Eye (tissue), 1 donor: ENCODE measurements around the gene TMEM184A.

ENCODE experiments used
- DNase-seq: peaks from one replicate; pipeline ENCODE4 v3.0.0-alpha.2; 2015

Gene TMEM184A

DNA sequence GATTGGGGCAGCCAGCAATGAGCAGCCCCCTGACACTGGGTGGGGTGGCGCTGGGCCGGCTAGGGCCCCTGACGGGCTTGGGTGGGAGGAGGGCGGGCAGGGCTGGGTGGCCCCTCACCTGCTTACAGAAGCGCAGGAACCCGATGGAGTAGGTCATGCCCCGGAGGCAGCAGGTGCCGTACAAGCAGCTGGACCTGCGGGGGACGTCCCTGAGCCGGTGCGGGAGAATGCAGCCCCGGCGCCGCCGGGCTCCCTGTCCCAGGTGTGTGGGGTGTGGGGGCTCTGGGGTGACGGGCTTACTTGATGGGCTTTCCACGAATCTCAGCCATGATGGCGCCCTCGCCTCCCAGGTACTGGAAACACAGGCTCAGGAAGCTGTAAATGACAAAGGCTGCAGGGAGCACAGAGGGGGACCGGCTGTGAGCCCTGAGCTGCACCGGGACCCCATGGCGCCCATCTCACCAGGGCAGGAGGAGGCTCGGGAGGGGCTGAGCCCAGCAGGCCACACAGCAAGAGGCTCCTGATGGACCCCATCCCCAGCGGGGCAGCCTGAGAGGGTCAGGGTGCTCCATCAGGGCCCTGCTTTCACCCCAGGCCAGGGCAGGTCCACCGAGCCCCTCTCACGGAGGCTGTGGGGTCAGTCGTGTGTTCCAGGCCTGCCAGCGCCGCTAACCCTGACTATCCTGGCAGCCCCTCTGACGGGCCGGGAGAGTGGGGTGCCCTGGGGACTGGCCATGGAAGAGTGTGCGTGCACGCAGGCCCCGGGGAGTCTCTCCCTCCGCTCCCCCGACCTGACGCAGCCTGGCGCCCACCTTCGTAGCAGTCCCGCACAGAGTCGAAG is 5.8 kb downstream of the TMEM184A start:
- no peak for DNase-seq

DNA sequence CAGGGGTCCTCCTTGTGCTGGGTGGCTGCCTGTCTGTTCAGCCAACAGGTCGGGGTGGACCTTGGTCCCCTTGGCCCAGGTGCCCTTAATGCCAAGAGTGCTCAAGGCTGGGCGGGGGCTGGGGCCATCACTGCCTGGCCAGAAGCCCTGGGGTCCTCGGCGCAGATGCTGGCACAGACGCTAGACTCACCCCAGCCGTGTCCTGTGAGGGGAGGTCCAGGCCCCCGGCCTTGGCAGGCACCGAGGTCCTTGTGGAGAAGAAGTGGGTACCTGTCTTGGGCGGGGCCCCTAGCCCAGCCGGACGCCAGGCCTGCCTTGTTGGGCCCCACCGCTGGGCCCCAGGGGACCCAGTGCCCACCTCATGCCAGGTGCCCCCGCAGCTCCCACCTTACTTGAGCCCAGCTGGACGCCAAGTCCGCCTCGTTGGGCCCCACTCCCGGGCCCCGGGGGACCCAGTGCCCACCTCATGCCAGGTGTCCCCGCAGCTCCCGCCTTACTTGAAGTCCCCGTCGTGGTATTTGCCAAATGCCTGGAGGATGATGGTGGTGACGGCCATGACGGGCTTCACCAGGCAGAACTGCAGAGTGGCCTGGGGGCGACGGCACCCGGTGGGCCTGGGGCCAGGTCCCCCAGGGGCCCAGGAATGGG is 6.5 kb downstream of the TMEM184A start:
- DNase-seq: no peak

DNA sequence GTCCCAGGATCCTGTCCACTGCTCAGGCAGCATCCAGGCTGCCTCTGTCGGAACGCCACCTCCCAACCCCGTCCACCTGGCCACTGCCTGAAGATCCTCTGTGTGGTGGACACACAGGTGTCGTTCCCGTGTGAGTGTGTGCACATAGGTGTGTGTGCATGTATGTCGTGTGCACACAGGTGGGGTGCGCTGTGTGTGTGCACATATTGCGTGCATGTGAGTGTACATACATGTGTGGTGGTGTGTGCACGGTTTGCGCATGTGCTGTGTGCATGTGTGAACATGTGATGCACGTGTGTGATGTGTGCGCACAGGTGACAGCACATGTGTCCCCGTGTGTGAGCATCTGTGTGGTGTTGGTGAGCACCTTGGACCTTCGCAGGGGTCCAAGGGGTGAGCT is 7.1 kb downstream of the TMEM184A start:
- no peak for DNase-seq

DNA sequence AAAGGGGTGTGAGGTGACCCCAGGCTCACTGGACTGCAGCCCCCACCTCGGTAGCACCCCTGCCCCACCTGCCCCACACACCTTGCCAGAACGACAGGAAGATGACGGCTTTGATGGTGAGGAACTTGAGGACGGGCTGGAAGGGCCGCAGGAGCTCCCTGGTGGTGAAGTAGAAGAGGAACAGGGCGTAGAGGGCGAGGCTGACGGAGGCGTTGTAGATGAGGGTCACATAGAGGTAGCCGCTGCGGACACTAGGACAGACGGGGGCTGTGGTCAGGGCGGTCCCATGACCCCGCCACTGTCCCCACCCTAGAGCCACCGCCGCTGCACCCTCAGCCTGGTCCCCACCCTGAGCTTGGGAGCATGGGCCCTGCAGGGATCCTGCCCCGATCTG is 7.6 kb downstream of the TMEM184A start:
- no peak for DNase-seq

DNA sequence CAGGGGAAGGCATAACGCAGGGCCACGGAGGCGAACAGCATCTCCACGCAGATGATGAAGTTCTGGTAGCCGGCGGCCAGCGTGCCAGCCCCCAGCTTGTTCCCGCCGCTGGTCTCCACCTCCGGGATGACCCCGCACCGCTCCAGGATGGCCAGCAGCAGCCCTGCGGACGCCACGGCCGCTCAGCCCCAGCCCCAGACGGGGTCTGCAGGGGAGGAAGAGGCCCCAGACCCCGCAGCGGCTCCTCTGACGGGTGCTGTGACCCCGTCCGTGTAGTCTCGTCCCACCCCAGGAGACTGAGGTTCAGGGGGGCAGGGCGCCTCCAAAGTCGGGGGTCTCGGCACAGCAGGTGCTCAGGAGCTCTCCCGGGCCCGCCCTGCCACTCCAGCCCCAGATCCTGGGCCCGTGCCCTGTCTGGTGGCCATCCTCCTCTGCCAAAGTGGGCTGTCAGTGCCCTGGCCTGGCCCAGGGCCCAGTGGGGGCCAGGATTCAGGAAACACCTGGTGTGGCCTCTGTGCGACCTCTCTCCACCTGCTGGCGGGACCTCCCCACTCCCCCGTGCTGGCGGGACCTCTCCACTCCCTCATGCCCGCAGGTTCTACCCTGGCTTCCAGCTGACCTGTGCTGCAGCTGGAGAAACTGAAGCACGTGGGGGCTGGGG is 8.1 kb downstream of the TMEM184A start:
- no peak for DNase-seq

DNA sequence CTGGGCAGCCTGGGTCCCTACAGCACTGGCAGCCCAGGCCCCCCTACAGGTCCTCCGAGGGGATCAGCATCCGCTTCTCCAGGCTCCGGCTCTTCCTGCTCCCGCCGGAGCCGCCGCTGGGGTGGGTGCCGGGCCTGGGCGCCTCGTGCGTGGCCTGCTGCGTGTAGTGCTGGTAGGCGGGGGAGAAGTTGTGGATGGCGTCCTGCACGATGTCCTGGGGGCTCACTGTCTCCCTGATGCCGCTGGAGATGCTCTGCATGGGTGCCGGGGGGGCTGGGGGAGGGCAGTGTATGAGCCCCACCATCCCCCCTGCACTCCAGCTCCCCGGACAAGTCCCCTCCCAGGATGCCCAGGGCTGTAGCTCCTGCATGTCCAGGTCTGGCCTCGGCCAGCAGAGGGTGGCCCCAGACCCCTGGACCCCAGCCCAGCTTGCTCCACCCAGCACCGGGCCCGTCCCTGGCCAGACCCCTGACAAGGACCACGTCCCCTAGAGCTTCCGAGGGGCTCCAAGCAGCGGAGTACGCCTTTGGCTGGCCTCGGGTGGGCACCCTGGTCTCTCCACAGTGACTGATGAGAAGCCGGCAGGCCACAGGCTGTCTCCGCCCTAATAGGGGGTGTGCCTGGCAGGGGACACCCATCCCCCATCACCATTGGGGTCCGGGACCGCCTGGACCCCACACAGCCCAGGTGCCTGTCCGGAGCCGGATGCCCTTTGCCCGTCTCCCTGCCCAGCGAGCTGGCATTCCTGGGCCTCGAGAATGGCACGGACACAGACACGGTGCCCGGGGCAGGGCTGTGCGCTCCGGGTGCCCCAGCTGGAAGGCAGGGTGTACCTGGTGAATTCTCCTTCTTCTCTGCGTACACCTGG is 8.9 kb downstream of the TMEM184A start:
- DNase-seq: no peak

DNA sequence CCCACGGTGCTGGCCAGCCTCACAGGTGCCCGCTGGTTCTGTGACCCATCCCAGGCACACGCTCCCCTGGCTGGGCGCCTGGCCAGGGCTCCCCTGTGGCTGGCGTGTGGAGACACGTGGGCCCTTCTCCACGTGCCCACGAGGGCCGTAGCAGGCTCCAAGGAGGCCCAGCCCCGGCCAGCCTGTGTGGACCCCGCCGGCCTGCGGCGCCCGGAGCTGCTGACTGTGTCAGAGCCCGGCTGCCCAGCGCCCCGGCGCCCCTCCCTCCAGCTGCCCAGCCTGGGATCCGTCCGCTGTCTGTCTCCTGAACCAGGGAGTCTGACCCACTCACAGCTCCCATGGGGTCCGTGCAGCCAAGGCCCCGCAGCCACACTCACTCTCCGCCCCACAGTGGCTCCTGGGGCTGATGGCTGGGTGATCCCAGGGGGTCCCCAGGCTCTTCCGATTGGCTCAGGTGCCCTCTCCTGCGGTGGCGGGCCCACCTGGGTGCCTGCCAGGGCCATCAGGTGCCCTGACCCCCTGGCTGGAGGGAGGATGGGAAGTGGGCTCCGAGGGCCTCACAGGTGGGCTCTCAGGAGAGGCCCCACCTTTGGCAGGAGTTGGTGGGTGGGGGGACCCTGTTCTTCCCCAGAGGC is 9.6 kb downstream of the TMEM184A start:
- no peak for DNase-seq

DNA sequence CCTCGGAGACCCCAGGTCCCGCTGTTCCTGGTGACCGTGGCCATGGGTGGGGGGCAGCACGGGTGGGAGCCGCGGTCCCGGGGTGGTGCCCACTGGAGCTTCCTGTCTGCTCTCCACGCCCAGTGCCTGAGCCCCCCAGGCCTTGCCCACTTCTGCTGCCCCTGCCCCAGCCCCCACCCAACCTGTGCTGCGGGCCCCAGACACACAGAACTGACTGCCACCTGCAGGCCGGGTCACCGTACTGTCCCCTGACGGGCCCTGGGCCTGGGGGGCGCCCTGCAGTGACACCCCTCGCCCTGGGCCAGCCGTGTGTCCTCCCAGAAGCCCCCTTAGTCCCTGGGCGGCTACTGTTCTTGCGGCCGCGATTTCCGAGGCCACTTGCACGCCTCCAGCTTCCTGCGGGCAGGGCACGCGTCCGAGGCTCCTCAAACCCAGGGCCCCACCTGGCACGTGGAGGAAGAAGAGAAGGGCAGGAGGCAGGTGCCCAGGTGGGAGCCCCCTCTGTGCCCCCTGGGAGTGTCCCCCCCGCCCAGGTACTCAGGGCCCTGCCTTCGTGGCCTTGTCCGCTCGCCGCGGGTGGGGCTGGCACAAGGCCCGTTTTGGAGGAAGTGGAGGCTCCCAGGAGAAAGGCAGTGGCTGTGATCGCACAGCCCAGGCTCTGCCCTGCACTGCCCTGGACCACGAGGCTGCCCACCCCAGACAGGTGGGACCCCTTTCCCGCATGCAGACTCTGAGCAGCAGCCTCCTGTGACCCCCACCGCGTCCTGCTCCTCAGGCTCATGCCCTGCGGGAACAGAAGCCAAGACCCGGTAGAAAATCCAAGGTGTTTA is 10.4 kb downstream of the TMEM184A start:
- no peak for DNase-seq

DNA sequence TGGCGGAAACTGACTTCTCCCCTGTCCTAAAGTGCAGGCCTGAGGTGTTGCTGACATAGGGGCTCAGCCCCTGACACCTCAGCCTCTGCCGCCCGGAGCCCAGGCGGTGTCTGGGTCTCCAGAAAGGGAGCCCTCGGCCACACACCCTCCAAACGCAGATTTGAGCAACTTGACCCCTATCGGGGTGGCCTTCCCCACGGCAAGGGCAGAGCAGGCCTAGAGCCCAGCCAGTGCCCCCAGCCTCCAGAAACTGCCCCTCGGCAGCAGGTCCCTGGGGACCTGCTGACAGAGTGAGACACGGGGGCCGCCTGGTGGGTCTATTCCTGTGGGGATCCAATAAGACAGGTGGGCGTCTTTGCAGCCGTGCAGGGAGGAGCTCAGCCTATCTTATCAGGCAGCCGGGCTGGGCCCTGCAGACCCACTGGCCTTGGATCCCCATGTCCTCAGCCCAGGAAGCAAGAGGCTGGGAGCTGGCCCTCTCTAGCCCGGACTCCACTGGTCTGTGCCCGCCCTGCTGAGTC is 11.0 kb downstream of the TMEM184A start:
- no peak for DNase-seq

DNA sequence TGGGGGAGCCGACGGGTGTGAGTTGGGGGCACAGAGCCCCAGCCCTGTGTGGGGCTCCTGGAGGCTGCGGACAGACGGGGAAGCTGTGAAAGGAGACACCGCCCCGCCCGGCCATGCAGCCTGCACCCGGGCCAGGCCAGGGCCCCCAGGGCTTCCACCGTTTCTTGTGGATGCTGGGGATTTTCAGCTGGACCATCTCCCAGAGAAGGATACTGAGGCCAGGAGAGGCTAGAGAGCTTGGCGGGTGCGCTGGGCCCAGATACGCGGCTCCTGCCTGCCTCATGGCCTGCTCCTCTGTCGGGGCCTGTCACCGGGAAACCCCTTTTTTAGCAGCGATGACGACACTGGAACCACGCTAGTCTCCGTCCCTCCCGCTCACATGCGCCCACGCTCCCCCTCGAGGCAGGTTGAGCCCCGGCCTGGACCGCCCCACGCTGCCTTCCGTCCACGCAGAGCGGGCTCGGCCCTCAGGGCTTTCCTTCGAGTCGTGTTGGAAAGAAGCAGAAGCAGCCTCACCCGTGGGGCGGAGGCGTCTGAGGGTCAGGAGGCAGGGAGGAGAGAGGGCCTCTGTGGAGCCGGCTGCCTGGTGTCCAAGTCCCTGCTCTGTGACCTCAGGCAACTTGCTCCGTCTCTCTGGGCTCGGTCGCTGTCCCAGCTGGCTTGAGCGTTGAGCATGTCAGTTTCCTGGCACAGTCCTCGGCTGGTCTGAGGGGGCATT is 11.7 kb downstream of the TMEM184A start:
- no peak for DNase-seq

DNA sequence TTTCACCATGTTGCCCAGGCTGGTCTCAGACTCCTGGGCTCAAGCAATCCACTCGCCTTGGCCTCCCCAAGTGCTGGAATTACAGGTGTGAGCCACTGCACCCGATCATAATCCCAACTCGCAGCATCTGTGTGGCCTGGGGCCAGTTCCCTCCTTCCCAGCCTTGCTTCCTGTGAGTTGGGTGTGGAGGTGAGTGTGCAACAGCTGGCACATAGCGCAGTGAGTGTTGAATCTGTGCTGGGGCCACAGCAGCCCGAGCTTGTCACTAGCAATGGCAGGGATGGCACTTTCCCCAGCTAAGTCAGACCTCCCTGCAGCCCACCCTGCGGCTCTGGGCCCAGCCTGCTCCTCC is 12.2 kb downstream of the TMEM184A start:
- DNase-seq: no peak

DNA sequence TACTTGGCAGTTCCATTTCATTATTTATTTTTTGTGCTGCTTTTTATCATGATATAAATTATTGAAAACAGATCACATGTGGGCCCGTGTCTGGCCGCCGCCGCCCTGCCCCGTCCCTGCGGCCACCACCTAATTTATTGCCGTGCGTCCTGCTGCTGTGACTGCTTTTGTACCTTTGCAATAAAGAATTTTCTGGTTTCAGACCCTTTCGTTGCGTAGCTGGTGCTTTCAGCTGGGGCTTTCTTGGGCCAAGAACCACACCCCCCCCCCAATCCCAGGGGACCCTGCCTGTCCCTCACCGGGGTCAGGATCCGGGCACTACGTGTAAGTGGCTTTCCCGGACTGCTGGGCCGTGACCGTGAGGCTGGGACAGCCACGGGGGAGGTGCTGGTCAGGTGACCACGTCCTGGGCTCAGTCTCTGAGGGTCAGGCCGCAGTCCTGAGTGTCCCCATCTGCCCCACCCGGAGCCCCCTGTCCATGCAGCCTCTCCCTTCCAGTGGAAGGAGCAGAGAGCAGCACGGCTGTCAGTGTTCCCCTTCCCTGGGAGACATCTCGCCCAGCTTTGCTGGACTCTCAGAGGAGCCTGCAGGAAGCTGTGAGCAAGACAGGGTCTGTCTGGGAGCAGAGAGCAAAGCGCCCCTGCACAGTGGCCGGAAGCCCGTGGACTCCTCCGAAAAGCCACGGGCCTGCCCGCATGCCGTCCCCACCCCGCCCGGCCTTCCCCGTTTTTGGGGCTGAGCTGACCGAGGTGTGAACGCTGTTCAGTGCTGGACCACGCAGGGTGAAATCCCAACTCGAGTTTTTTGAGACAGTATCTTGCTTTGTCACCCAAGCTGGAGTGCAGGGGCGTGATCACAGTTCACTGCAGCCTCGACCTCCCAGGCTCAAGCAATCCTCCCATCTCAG is 12.9 kb downstream of the TMEM184A start:
- no peak for DNase-seq

DNA sequence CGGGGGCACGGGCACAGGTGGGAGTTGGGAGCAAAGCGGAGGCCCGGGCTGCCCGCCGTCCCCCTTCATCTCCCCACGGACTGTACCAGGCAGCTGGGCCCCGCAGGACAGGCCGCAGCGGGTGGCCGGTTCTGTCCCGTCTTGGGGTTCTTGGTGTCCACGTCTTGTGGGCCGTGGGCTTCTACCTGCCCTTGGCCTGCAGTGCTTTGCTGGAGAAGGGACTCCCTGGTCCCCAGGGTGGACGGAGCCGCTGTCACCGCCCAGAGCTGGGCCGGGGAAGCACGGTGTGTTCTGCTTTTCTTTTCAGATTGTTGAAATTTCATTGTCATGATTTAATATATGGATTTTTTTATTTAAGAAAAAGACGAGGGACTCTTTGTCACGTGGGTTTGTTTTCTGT is 13.7 kb downstream of the TMEM184A start:
- DNase-seq: no peak

DNA sequence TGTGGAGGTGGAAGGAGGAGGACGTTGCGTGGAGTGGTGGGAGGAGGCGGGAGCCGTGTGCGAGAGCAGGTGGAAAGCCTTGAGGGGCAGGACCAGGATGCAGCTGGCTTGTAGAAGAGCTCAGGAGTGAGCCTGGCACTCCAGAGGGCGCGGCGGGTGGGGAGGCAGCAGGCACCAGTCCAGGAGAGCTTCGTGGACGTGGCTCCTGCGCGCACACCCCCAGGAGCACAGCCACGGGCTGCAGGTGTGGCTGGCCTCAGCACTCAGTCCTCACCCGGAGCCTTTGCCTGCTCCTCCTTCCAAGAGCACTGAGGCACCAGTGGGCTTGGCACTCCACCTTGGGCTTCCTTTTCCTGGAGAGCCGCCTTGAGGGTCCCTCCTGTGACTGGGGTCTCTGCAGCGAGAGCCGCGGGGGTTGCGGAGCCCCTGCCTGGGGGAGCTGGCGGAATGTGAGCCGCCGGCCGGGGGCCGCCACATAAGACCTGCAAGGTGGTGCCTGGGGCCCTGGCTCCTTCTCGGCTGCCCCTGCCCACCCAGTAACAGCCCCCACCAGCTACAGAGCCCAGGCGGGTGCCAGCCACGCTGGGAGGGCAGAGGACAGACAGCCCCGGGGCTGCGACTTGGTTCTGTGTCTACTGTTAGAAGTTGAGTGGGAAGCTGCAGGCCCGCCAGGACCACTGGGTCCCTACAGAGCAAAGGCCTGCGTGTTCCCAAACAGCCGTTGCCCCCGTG is 14.4 kb downstream of the TMEM184A start:
- DNase-seq: no peak

DNA sequence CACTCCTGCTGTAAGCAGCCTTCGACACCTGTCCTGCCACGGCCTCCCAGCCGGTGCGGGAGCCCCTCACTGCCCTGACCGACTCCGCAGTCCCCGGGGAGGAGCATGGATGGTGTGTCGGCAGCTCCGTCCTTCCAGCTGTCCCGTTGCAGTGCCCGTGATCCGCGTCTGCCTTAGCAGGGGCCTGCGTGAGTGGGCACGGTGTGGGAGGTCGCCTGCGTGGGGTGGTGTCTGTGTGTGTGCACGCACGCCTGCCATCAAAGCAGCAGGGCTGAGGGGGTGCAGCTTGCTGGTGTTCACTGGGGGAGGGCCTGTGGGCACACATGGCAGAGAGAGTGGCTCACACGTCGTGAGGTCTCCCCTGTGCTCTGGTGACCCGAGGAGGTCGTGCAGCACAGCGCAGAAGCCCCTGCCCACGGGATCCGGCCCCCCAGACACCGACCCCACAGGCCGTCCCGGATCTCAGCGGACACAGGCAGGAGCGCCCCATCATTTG is 15.2 kb downstream of the TMEM184A start:
- DNase-seq: no peak

DNA sequence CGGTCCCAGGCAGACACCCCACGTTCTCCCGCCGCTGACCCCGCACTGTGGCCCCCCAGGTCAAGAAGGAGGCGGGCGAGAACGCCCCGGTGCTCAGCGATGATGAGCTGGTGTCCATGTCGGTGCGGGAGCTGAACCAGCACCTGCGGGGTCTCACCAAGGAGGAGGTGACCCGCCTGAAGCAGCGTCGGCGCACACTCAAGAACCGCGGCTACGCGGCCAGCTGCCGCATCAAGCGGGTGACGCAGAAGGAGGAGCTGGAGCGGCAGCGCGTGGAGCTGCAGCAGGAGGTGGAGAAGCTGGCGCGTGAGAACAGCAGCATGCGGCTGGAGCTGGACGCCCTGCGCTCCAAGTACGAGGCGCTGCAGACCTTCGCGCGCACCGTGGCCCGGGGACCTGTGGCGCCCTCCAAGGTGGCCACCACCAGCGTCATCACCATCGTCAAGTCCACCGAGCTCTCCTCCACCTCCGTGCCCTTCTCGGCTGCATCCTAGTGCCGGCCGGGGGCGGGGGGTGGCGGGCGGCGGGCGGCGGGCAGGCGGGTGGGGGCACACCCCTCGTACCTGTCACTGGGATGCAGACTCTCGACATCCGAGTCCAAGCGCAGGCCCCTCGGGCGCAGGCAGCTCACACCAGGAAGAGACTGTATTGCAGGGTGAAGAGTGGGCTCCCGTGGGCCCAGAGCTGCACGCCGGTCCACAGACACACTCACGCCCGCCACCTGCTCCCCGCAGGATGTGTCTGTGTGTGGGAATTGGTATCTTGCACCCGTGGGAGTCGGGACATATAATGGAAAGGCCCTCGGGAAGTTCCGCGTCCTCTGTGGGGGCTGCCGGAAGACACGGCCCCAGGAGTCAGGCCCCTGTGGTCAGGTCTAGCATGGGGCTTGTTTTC is 15.9 kb downstream of the TMEM184A start:
- DNase-seq: no peak

DNA sequence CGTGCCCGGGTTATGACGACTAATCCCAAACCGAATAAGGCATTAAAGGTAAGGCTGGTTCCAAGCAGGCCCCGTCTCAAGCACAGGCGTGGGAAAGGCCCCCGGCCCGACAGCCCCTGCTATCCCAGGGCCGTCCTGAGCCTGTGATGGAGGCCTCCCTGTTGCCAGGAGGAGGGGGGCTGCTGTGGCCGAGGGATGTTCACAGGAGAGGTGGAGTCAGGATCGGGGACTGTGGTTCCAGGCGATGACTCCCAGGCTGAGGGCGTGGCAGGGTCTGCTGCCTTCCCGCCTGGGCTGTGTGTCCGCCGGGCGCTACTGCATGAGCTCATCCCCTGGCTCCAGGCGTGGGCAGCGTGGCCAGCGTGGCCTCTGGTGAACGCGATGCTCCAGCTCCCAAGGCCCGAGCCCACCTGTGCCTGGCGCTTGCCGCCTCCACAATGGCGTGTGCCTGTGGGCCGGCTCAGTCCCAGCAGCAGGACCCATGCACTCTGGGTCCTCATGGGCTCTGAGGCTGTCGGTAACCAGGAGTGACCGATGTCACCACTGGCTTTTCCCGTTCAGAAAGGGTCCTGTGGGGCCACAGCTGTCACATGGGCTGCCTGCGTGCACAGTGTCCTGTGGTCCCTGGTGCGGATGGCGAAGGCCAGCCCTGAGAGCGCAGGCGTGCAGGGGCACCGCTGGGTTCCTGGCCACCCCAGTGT is 16.7 kb downstream of the TMEM184A start:
- DNase-seq: no peak
